ENCODE results near the gene MED12L. TPM values are rescaled to one million over a fixed set of nuclear protein-coding genes. Genes with fewer than 3 reads are reported as not detected.

MED12L gene
- total RNA-seq, 2 experiments from 2014 or later: 12.6 to 32.7 TPM

DNA sequence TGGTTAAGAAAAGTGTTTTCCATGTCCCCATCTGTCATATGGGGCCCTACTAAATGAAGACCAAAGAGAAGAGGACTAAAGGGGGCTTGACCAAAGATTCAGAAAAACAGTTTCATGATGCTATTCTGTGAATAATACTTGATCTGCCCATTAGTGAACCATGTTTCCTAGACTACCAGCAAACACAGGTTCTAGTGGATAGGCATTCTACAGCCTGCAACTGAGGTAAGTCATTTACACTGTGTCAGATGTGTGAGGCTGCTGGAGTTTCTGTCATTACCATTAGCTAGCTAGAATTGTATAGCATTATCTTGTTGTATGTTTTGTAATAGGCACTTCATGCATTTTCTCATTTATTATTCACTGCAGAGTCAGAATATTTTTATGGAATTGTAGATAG is 111.0 kb downstream of the MED12L start:
- no peak overlapping the region for H3K4me2 ChIP-seq (ENCODE audit: low read length)
- H3K4me3 ChIP-seq (ENCODE audit: low read depth, low read length, poor library complexity, severe bottlenecking): no peak overlapping the region
- no peaks in the 10 kb centered on the region for H3K9me2 ChIP-seq (ENCODE audit: insufficient read depth, low read length)
- H3K36me3 ChIP-seq (ENCODE audit: insufficient read depth, low read length): peaks cover 4% of the 10 kb centered on the region; the same call in 1 of the 2 replicates
- BruUV-seq (replicated peaks): no TSS peak
- H3K4me1 ChIP-seq (ENCODE audit: insufficient read depth, low read length, poor library complexity, severe bottlenecking): no peaks in the 10 kb centered on the region
- intact Hi-C loops (cut with micrococcal nuclease; ENCODE audit: unreplicated experiment): no loop called here
- DNase-seq (ENCODE audit: low spot score): no peak
- TF ChIP-seq, protein P1, sequence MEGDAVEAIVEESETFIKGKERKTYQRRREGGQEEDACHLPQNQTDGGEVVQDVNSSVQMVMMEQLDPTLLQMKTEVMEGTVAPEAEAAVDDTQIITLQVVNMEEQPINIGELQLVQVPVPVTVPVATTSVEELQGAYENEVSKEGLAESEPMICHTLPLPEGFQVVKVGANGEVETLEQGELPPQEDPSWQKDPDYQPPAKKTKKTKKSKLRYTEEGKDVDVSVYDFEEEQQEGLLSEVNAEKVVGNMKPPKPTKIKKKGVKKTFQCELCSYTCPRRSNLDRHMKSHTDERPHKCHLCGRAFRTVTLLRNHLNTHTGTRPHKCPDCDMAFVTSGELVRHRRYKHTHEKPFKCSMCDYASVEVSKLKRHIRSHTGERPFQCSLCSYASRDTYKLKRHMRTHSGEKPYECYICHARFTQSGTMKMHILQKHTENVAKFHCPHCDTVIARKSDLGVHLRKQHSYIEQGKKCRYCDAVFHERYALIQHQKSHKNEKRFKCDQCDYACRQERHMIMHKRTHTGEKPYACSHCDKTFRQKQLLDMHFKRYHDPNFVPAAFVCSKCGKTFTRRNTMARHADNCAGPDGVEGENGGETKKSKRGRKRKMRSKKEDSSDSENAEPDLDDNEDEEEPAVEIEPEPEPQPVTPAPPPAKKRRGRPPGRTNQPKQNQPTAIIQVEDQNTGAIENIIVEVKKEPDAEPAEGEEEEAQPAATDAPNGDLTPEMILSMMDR (conservative IDR thresholded peaks at IDR 0.05; ENCODE audit: low read length): no peak
- no peak for TF ChIP-seq EZH2phosphoT487 (IDR thresholded peaks at IDR 0.05; ENCODE audit: borderline replicate concordance, low read depth, low read length)
- ChIA-PET POLR2A (interaction anchor here (0.6 to 1.6 kb wide), 7 partner anchors 11 to 164 kb away, joined by 3 to 8 read pairs (median 4); no protein-coding TSS in a partner anchor), CTCF (ENCODE audit: unreplicated experiment) (no interaction called here)
- H4K20me1 ChIP-seq (ENCODE audit: insufficient read depth, low read length): no peaks in the 10 kb centered on the region
- no peaks in the 10 kb centered on the region for H3K9me3 ChIP-seq (ENCODE audit: low read length)
- no peak overlapping the region for H3K27ac ChIP-seq (ENCODE audit: low read depth, low read length, poor library complexity, severe bottlenecking)
- H3K79me2 ChIP-seq (ENCODE audit: insufficient read depth, low read depth, low read length): no peaks in the 10 kb centered on the region
- no peak overlapping the region for H2AFZ ChIP-seq (ENCODE audit: low read length)

DNA sequence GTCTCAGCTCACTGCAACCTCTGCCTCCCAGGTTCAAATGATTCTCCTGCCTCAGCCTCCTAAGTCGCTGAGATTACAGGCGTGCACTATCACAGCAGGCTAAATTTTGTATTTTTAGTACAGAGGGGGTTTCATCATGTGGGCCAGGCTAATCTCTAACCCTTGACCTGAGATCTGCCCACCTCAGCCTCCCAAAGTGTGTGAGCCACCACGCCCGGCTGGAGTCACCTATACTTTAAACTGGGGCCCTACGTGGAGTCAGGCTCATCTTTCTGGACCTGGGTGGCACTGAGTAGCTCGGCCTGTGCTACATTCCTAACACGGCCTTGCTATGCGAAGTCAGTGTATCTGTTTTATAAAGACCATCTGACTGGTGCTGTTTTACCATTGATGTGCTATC is 111.8 kb downstream of the MED12L start:
- Histone ChIP-seq H3K9me2 (ENCODE audit: insufficient read depth, low read length) (no peaks in the 10 kb centered on the region), H2AFZ (ENCODE audit: low read length) (no peak overlapping the region)

More for the DNA sequence above, 111.8 kb downstream of the MED12L start:
- intact Hi-C loops (cut with micrococcal nuclease; ENCODE audit: unreplicated experiment): no loop called here
- no peak for DNase-seq (ENCODE audit: low spot score)
- H3K4me2 ChIP-seq (ENCODE audit: low read length): no peak overlapping the region
- no peak overlapping the region for H3K4me3 ChIP-seq (ENCODE audit: low read depth, low read length, poor library complexity, severe bottlenecking)
- H3K36me3 ChIP-seq (ENCODE audit: insufficient read depth, low read length): peaks cover 4% of the 10 kb centered on the region; the same call in 1 of the 2 replicates
- H3K9me3 ChIP-seq (ENCODE audit: low read length): no peaks in the 10 kb centered on the region
- ChIA-PET CTCF (ENCODE audit: unreplicated experiment) (no interaction called here), POLR2A (interaction anchor here (0.7 to 1.6 kb wide), 4 partner anchors 11 to 22 kb away, joined by 3 to 4 read pairs (median 4); no protein-coding TSS in a partner anchor)
- H3K27ac ChIP-seq (ENCODE audit: low read depth, low read length, poor library complexity, severe bottlenecking): no peak overlapping the region
- no peaks in the 10 kb centered on the region for H3K79me2 ChIP-seq (ENCODE audit: insufficient read depth, low read depth, low read length)
- TF ChIP-seq EZH2phosphoT487 (IDR thresholded peaks at IDR 0.05; ENCODE audit: borderline replicate concordance, low read depth, low read length): no peak
- TF ChIP-seq, protein P1 (conservative IDR thresholded peaks at IDR 0.05; ENCODE audit: low read length): no peak
- no peaks in the 10 kb centered on the region for H3K4me1 ChIP-seq (ENCODE audit: insufficient read depth, low read length, poor library complexity, severe bottlenecking)
- BruUV-seq (replicated peaks): no TSS peak
- no peaks in the 10 kb centered on the region for H4K20me1 ChIP-seq (ENCODE audit: insufficient read depth, low read length)

Data from OCI-LY7 (cell line).